GM10266 (cell line): ENCODE data around the gene DACT2.

Experiments used
- DNase-seq: peaks from one replicate; pipeline ENCODE4 v3.0.0; 2012; ENCODE audit errors: extremely low spot score
- CTCF ChIP-seq: IDR thresholded peaks from 2 replicates; pipeline ENCODE4 v1.5.1; 2012; ENCODE audit warnings: mild to moderate bottlenecking, low read depth; ENCODE audit not compliant: control insufficient read depth, insufficient read depth; ENCODE audit errors: missing control alignments

DACT2 gene

GRCh38 chr6:168311410-168312124 is 8.0 kb downstream of the DACT2 start:
- TF ChIP-seq CTCF: no peak
- DNase-seq: no peak

DNA sequence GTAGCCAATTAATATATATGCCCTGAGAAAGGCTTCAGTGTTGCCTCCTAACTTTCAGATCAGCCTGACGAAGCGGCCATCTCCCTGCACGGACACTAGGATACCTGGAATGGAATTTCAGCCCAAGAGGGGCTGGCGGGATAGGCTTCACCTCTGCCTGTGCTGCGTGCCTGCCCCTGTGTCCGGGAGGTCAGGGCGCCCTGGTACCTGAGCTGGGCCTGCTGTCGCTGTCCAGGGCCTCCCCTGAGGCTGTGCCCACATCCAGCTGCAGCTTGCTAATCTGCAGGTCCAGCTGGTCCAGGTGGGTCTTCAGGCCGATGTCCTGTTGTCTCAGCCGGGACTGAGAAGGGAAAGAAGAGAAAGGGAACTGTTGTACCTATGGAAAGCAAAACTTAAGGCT is 8.6 kb downstream of the DACT2 start:
- DNase-seq: no peak
- no peak for TF ChIP-seq CTCF

DNA sequence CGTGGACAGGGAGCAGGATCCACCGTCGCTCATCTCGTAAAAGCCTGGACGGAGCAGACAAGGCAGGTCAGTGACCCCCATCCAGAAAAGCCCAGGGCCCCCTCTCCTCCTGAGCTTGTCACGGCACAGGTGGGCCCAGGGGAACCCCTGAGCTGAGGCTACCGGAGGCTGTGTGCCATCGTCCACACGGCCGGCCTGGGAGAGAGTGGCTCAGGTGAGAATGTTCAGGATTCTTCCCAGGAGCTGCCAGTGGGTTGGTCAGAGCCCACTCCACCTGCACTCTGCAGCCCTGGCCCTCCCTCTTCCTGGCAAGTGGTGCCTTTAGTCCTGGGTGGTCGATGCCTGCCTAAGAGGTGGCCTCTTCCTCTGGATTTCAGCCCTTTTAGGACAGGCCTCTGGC is 9.2 kb downstream of the DACT2 start:
- TF ChIP-seq CTCF: no peak
- no peak for DNase-seq

GRCh38 chr6:168309997-168310396 is 9.6 kb downstream of the DACT2 start:
- no peak for TF ChIP-seq CTCF

GRCh38 chr6:168309183-168309582 is 10.4 kb downstream of the DACT2 start:
- TF ChIP-seq CTCF: no peak
- no peak for DNase-seq

More at GRCh38 chr6:168309997-168310396, 9.6 kb downstream of the DACT2 start:
- no peak for DNase-seq

GRCh38 chr6:168308390-168309144 is 11.0 kb downstream of the DACT2 start:
- no peak for DNase-seq
- TF ChIP-seq CTCF: no peak

- no peak for TF ChIP-seq CTCF
- DNase-seq: no peak
Measured at GRCh38 chr6:168307695-168308021, 11.9 kb downstream of the DACT2 start.
